ENCODE measurements around the gene CCNY.
"Not testable (repeated sequence)": the region's sequence is repeated elsewhere in the genome, so short reads cannot be mapped to it uniquely, and the experiment has no call there.

- not testable (repeated sequence) for TF ChIP-seq POLR2AphosphoS5, POLR2A (IDR thresholded peaks at IDR 0.05)
Measured at GRCh38 chr10:35404077-35404476, 67.8 kb downstream of the CCNY start.

Measured in prostate gland (tissue), 1 donor.